ENCODE data around the gene KCNH5. TPM values are rescaled to one million over a fixed set of nuclear protein-coding genes. Genes with fewer than 3 reads are reported as not detected.

KCNH5 gene
- total RNA-seq, 2 donors from 2014 or later: not detected

GRCh38 chr14:62663456-62663821 lies 381.8 kb downstream of the KCNH5 start:
- H3K27ac Mint-ChIP-seq: no peak overlapping the region
- H3K27me3 Mint-ChIP-seq: no peaks in the 10 kb centered on the region
- ATAC-seq (no peak), DNase-seq (no peak)
- H3K4me1 Mint-ChIP-seq: no peaks in the 10 kb centered on the region
- H3K4me3 Mint-ChIP-seq: no peak overlapping the region
- no peaks in the 10 kb centered on the region for H3K36me3 Mint-ChIP-seq (ENCODE audit: low read depth)
- H3K9me3 ChIP-seq (ENCODE audit: control insufficient read depth, low read length, poor library complexity, severe bottlenecking): no peaks in the 10 kb centered on the region

- no peaks in the 10 kb centered on the region for H3K27me3 Mint-ChIP-seq
- H3K36me3 Mint-ChIP-seq (ENCODE audit: low read depth): no peaks in the 10 kb centered on the region
- no peak for DNase-seq
These were observed 382.3 kb downstream of the KCNH5 start for GRCh38 chr14:62662811-62663455.

GRCh38 chr14:62661818-62662217 lies 383.4 kb downstream of the KCNH5 start:
- H3K36me3 Mint-ChIP-seq (ENCODE audit: low read depth): no peaks in the 10 kb centered on the region
- no peak overlapping the region for H3K4me3 Mint-ChIP-seq
- H3K4me1 Mint-ChIP-seq: no peaks in the 10 kb centered on the region
- DNase-seq (no peak), ATAC-seq (no peak)
- H3K9me3 ChIP-seq (ENCODE audit: control insufficient read depth, low read length, poor library complexity, severe bottlenecking): no peaks in the 10 kb centered on the region
- no peak overlapping the region for H3K27ac Mint-ChIP-seq
- no peaks in the 10 kb centered on the region for H3K27me3 Mint-ChIP-seq

More at GRCh38 chr14:62662811-62663455, 382.3 kb downstream of the KCNH5 start:
- no peak for ATAC-seq
- H3K4me3 Mint-ChIP-seq: no peak overlapping the region
- no peaks in the 10 kb centered on the region for H3K9me3 ChIP-seq (ENCODE audit: control insufficient read depth, low read length, poor library complexity, severe bottlenecking)
- H3K27ac Mint-ChIP-seq: no peak overlapping the region
- no peaks in the 10 kb centered on the region for H3K4me1 Mint-ChIP-seq

- H3K4me1 Mint-ChIP-seq: no peaks in the 10 kb centered on the region
- no peaks in the 10 kb centered on the region for H3K9me3 ChIP-seq (ENCODE audit: control insufficient read depth, low read length, poor library complexity, severe bottlenecking)
- no peak for ATAC-seq
- H3K4me3 Mint-ChIP-seq: no peak overlapping the region
- H3K36me3 Mint-ChIP-seq (ENCODE audit: low read depth): no peaks in the 10 kb centered on the region
- no peaks in the 10 kb centered on the region for H3K27me3 Mint-ChIP-seq
- DNase-seq: no peak
- no peak overlapping the region for H3K27ac Mint-ChIP-seq
These were observed 386.6 kb downstream of the KCNH5 start for GRCh38 chr14:62658631-62659030.

GRCh38 chr14:62657376-62657775 lies 387.9 kb downstream of the KCNH5 start:
- H3K4me3 Mint-ChIP-seq: no peak overlapping the region
- ATAC-seq: no peak
- H3K4me1 Mint-ChIP-seq: no peaks in the 10 kb centered on the region
- H3K27ac Mint-ChIP-seq: no peak overlapping the region
- H3K27me3 Mint-ChIP-seq: no peaks in the 10 kb centered on the region
- no peaks in the 10 kb centered on the region for H3K36me3 Mint-ChIP-seq (ENCODE audit: low read depth)
- H3K9me3 ChIP-seq (ENCODE audit: control insufficient read depth, low read length, poor library complexity, severe bottlenecking): no peaks in the 10 kb centered on the region
- DNase-seq: no peak

GRCh38 chr14:62655166-62655565 lies 390.1 kb downstream of the KCNH5 start:
- H3K9me3 ChIP-seq (ENCODE audit: control insufficient read depth, low read length, poor library complexity, severe bottlenecking): no peaks in the 10 kb centered on the region
- DNase-seq (no peak), ATAC-seq (no peak)
- H3K4me3 Mint-ChIP-seq: no peak overlapping the region
- H3K36me3 Mint-ChIP-seq (ENCODE audit: low read depth): no peaks in the 10 kb centered on the region
- no peak overlapping the region for H3K27ac Mint-ChIP-seq
- H3K4me1 Mint-ChIP-seq: no peaks in the 10 kb centered on the region
- H3K27me3 Mint-ChIP-seq: no peaks in the 10 kb centered on the region

- DNase-seq: no peak
- Mint-ChIP-seq H3K27ac (no peak overlapping the region), H3K4me3 (no peak overlapping the region), H3K36me3 (ENCODE audit: low read depth) (no peaks in the 10 kb centered on the region), H3K27me3 (no peaks in the 10 kb centered on the region), H3K4me1 (no peaks in the 10 kb centered on the region)
- no peak for ATAC-seq
- H3K9me3 ChIP-seq (ENCODE audit: control insufficient read depth, low read length, poor library complexity, severe bottlenecking): no peaks in the 10 kb centered on the region
These were observed 390.6 kb downstream of the KCNH5 start for GRCh38 chr14:62654641-62655040.

Other genes starting within 250 kb of the KCNH5 start
- not detected for gene RHOJ, start 159.0 kb upstream of the KCNH5 start, total RNA-seq

Data from T-helper 17 cell (primary cell).